NOMO-1 treated with dmso at 0.1 percent for 144 hours (cell line): ENCODE results near the gene LRRC4C.

Experiments used
- DNase-seq: peaks from one replicate; lab custom pipeline; 2025; ENCODE audit not compliant: unreplicated experiment; lab: John Stamatoyannopoulos, UW

The LRRC4C gene

DNA sequence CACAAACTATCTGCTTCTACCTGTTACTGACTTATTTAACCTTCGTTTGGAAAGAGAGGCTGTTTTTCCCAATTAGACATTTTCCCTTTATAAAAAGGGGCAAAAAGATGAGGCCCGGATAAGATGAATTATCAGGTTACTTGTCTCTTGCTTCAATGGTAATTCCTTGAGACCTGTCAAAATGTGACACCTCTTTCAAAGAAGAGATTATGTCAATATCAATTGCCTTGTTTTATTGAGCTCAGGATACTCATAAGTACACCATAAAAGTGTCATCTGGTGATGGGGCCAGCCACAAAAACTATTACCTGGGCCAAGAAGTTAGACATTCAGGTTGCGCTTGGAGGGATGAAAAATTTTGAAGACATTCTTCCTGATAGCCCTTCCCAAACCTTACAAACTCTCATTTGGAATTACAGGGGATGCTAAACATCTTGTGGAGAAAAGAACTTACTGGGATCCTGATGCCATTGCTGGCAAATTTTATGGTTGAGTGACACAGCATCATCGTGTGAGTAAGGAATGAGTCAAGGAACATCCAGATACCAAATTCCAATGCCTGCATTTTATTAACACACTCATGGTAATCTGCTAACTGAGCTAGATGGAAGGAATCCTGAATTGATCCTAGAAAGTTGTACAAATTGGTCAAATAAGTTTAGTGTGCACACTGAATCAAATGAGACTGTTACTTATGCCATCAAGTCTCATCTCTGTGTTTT is 1071.2 kb downstream of the LRRC4C start:
- DNase-seq: no peak

DNA sequence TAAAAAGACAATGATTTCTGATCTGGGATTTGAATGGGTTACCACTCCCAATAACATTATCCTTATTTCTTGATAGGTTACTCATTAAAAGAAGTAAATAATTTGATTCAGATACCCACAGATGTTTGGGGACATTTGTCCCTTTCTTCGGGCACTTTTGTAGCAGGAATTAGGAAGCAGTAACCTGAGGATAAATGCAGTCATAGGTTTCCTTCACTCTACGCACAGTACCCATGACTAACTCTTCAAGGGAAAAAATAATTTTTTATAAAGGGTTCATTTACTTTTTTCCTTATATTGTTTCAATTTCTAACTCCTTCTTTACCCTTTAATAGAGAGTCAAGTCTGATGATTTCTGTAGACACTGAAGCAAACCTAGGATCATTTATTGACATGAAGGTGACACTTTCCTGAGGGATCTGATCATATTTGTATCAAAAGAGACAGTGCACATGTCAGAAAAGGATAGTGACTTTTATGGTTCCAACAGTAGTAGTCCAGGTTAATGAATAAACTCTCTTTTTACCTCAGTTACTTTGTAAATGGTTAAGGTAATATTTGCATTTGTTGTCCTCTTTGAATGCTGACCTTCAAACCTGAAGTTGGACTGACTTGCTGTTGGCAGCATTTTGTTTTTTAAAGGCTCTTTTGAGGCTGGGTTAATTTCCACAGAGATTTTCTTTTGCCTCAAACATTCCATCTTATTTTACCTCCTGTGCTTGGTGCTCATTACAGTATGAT is 1072.0 kb downstream of the LRRC4C start:
- DNase-seq: no peak

DNA sequence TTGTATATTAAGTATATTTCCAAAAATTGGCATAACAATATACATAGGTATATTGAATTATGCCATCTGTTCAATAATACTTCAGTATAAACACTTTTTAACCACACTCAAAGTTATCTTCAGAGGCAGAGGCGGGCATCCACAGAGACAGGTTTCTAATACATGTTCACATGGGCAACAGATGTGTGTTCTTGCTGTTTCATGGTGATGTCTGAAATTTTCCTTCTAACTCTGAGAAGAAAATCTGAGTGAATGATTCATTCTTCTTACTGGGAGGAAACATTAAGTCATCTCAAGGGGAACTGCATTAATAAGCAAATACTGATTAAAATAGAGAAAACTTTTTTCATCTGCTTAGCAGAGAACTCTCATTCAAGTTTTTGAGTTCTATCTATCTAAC is 1074.5 kb downstream of the LRRC4C start:
- DNase-seq: no peak

DNA sequence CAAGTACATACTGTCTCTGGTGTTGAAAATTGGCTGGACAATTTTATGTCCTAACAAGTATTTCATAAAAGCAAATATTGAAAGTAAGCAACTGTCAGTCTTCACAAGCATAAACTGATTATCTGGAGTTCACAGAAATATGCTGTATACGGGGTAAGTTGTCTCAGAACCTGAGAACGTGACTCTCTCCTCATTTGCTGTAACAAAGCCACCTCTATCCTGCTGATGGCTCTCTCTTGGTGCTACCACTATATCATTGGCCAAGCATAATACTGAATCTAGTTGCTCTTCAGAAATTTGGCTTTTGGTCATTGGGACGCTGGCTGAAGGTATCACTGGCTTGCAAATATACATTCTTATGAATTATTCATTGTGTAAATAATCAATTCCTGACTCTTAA is 1078.0 kb downstream of the LRRC4C start:
- no peak for DNase-seq

DNA sequence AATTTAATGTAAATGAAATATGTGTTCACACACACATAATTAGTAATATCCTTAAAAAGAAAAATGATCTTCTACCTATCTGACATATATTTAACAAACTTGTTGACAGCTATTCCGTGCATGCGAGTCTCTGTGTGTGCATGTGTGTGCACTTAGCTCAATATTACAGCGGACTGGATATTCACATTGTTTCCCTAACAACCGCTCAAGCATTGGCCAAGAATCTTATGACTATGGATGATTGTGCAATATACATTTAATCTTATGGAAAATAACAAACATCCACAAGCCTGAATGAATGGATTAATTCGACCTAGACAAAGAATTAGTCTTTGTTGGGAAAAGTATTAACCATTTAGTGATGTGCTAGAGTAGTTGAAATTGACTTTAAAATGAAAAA is 1078.6 kb downstream of the LRRC4C start:
- no peak for DNase-seq

DNA sequence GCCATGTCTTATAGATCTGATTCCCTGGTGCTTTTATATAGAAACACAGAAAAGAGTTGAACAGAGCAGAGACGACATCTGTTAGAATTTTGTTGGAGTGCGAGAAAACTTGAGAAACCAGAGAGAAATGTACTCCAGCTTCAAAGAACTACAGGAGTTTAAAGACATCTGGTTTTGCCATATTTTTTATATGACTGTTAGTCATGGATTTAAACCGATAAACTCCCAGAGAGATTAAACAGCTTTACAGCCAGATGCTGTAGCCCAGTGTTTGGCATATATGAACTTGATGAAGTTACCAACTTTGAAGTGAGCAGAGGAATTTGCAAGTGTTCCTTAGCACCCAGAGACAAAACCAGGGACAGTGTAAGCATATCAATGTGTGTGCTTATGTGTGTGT is 1083.1 kb downstream of the LRRC4C start:
- no peak for DNase-seq

DNA sequence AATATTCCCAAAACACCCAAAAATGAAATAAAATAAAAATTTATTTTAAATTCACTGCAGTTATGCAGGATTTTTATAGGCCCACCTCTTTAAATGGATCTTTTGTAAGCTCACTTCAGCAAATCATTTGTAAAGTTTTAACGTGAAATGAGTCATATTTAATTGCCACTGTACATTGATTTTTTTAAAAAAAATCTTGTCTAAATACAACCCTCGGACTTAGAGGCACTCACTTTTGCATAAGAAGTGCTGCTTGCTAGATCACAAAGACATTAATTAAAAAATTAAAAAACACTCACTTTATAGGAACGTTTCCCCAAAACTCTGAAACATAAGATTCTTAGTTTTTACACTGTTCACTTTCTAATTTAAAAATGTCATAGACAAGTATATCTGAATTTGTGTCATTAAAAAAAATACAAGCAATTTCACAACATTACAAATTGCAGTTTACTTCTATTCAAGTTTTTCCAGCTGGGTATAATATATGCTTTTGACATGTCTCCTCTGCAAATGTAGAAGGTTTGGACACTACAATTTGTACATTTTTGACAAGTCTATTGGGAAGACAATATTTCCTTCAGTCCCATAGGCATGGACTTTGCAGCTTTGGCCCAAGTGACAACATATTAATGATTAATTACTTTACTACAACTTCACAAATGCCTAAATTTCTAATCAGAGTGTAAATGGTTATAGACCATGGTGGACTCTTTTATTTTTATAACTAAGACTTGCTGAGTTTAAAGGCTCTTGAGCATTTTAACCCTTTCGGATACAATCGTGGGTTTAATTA is 1088.4 kb downstream of the LRRC4C start:
- DNase-seq: no peak

DNA sequence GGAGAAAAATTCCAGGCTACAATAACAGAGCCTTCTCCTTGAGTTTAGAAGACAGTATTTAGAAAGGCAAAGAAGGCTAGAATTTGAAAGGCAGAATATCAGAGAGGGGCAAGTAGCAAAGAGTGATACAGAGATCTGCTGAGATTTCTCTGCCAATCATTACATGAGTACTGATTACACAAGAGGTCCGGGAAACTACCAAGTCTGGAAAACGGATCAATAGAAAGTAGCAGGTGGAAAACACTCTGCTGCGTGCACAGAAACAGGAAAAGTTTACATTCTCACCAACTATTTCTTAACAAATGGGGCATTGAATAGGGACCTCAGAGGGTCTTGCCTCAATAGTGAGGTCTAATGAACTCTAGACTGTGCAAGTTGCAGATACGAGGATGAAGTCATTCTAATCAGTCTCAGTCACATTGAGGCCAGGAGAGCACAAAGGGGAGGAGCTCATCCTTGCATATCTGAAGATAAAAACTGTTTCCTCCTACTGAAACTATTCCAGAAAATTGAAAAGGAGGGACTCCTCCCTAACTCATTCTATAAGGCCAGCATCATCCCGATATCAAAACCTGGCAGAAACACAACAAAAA is 1099.2 kb downstream of the LRRC4C start:
- DNase-seq: no peak

DNA sequence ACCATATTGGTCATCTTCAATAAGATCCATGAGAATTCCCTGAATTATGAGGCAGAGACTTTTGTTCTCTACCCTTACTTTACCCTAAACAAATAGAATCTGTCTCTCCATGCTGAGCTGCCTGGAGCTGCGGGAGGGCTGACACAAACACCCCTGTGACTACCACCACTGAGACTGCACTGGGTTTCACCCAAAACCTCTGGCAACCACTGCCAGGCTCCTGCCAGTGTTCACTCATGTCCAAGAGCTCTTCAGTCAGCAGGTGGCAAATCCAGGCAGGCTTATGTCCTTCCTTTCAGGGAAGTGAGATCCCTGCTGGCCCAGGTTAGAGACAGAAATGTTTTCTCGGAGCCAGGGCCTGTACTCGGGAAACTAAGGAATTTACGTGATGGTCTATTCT is 1105.3 kb downstream of the LRRC4C start:
- no peak for DNase-seq

DNA sequence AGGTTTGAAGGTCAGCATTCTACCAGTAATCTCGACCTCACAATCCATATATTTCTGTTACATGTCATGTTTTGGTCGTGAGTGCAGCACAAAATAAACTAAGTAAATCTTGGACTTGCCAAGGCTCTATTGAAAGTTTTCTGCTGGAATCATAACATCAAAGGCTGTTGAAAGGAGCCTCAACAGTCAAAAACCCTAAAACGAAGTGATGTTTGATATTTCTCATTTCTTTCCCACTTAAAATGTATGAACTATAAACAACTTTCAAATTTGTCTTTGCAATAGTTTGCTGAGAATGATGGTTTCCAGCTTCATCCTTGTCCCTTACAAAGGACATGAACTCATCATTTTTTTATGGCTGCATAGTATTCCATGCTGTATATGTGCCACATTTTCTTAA is 1118.5 kb downstream of the LRRC4C start:
- no peak for DNase-seq

DNA sequence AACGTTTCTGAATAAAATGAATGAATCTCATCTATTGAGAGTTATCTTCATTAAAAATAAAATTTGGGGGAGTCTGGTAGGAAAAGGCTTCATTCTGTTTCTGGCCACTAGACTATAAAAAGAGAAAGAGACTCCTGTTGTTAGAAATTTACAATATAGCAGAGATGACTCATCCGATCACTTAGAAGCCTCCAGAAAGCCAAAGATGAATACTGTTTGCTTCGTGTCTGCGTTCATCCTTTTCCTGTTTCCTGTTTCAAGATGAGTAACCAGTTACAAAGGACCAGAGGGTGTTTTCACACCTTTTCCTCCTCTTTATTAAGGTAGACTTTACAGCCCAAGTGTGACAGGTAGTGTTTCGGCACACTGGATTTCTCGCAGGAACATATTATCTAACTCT is 1120.7 kb downstream of the LRRC4C start:
- DNase-seq: no peak

DNA sequence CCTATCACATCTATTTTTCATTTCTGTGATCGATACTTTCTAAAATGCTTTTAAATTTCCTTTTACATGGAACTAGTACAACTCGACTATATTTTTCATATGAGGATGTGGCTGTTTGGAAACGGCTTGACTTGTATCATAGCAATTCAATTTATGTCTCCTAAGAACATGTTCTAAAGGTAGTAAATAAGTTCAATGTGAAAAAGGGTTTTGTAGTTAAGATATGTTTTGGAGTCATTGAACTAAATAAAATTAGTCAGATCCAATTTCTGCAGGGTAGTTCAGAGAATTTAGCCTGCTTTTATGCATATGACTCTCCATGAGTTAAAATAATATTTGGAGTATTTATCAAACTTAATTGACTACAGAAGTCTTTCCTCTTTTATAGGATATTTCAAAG is 1121.4 kb downstream of the LRRC4C start:
- DNase-seq: no peak

DNA sequence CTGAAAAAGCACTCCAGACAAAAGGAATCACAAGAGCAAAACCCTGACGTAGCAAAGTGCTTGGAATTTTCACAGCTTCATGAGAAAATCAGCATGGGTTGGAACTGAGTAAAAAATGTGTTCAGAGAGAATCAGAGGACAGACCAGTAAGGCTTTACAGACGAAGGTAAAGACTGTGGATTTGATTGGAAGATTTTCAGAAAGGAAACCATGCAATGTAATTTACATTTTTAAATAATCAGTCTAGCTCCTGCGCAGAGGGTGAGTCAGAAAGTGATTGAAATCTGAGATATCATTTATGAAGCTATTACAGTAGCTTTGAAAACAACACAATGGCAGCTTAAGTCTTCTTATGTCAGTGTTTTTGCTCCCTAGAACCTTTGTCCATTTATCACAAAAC is 1122.3 kb downstream of the LRRC4C start:
- no peak for DNase-seq

DNA sequence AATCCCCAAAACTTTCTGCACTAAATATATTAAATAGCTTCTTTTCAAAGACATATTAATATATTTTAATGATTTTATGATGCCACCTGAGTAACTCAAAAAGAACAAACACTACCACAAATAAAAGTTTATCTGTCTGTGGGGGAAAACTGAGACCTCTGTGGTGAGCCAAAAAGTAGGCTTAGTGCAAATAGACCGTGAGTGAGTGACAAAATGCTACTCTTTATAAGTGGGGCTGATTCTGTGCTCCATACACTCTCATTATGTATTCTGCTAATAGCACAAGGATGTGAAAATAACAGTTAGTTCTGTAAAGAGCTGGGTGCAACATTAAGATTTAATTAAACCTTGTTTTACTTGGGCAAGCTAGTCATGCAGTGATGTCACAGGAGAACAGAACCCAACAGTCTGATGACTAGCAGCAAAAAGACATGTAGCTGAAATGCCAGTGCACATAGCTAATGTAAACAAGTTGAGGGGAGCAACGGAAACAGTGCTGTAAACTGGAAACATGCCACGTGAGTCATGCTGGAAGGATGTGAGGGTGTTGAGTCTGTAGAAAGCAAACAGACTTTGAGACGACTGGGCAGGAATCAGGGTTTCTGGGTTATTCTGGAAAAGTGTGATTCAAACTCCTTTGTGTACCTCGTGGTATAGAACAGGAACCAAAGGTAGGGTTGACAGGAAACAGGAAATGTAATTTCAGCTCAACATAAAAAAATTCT is 1130.4 kb downstream of the LRRC4C start:
- no peak for DNase-seq

DNA sequence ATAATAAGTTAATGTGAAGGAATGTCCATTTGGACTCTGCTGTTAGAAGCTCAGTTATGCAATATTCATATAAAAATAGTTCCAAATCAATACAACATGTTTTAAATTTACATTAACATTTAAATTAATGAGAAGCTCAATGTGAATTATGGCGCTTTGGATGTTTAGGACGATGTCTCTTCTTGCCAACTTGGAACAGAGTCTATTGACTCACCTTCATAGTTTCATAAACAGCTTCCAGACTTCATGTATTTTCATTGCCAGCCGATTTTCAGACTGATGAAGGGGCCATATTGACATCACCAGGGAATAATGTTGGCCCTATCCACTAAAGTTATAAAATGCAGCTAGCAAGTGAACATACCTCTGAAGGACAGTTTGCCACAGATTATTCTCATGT is 1136.2 kb downstream of the LRRC4C start:
- no peak for DNase-seq

DNA sequence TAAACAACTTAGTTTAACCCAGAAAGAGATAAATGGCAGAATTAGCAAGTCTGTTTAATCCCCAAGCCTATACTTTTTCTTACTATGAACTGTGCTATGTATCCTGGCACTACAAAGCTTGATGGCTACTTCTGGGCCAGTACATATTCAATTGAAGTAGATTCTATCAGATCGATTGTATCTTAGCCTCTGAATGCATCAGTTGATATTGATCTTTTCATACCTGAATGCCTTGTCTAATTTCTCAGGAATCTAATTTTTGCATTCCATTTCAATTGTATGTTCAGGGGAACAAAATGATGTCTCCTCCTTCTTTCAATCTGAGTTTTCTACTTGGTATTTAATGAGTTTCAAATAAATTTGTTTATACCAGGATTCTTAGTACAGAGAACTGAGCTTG is 1137.9 kb downstream of the LRRC4C start:
- no peak for DNase-seq

DNA sequence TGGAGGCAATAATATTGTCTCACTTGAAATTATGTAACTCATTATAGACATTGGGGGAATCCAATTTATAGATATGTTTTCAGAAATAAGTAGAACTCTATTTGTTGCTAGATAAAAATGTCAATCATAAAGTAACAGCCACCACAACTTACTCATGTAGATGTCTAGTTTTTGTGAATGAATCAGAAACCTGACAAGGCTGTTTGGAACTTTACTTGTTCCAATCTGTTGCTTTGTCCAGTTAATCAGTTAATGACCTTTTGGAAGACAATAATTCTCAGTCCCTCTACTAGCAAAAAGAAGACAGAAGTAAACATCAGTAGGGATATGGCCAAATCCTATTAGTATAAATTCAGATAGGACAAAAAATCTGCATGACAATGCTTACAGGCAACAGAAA is 1143.3 kb downstream of the LRRC4C start:
- no peak for DNase-seq

DNA sequence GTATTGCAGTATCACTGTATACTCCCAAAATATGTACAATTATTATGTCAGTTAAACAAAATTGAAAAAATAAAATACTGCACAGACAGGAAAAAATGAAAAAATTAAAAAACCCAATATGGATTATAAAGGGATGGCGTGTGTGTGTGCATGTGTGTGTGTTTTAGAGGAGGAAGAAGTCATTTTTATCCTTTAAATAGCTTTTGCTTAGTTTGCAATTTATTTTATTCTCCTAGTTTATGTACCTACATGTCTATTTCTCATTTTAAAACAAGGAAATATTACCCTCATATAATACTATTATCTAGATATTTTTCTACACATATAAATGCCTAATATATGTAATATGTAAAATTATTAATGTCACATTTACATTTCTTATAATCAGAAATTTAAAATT is 1144.3 kb downstream of the LRRC4C start:
- no peak for DNase-seq

DNA sequence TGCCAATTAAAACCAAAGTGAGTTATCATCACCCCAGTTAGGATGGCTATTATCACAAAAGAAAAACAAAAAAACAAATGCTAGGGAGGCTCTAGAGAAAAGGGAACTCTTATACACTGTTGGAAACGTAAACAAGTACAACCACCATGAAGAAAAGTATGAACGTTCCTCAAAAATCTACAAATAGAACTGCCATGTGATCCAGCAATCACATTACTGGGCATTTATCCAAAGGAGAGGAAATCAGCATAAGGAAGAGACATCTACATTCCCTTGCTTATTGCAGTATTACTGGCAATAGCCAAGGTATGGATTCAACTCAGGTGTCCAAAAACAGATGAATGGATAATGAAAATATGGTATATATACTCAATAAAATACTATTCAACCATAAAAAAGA is 1145.1 kb downstream of the LRRC4C start:
- DNase-seq: no peak

DNA sequence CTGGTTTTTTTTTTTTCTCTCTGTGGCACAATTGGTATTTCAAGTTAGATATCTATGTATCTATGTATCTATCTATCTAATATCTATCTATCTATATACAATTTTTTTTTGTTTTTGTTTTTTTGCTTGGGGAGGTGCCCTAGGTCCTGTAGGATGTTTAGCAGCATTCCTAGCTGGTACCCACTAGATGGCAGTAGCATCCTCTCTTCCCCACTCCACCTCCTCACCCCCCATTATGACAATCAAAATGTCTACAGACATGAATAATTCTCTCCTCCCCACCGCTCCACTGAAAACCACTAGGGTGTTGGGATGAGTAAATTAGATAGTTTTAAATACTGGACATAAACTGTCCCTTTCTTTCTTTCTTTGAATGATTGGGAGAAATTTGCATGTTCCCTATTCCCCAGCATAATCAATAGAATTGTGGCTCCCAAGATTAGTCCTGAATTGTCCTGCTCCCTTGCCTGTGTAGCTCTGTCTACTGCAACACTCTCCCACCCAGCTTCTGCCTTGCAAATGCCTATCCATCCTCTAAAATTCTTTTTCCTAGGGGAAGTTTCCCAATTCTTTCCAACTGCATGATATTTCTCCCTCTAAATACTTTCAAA is 1152.4 kb downstream of the LRRC4C start:
- peak; percentile 1 for DNase-seq

DNA sequence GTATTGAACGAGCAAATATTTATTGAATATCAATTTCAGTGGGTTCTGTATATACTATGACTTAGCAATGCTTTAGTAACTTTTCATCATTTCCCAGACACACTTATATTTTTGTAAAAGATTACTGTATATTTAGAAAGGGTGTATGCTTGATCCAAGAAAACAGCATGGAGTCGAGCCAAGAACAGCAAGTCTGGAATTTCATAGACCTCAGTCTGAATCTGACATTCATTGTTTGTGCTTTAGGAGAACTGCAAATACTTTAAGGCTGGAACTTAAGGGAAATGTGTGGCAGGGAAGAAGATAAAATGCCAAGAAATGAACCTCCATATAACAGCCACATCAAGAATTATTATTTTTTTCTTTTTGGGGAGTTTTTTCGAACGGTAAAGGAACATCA is 1156.8 kb downstream of the LRRC4C start:
- no peak for DNase-seq
